Gastrocnemius medialis (tissue), 4 donors: ENCODE measurements around the gene AP5Z1. TPM values are rescaled to one million over a fixed set of nuclear protein-coding genes. Genes with fewer than 3 reads are reported as not detected.

Experiments
- ATAC-seq, 2 donors: fragments of 150-250 bp; one replicate each; pipeline ENCODE4 v1.9.1; 2016
- DNase-seq, 2 donors: peaks; one replicate each; pipeline ENCODE4 v3.0.0-alpha.2; 2019
- H3K27ac ChIP-seq, 4 donors: fragments of 200-600 bp; sonication (generic); 1 replicate in 1 of 4; 2 replicates in 3 of 4; pipeline ENCODE4 v1.5.1; 2016 to 2018; ENCODE audit warnings: mild to moderate bottlenecking in 2 of 4, moderate library complexity in 1 of 4
- H3K27me3 ChIP-seq, 3 donors: fragments of 200-600 bp; sonication (generic) in 2 of 3; 1 replicate in 1 of 3; 2 replicates in 2 of 3; pipeline versions ENCODE4 v1.5.1 to v1.6.0; 2016 to 2019; ENCODE audit warnings: mild to moderate bottlenecking in 1 of 3, moderate library complexity in 1 of 3
- H3K36me3 ChIP-seq, 2 donors: fragments of 200-600 bp; sonication (generic) in 1 of 2; one replicate each; pipeline ENCODE4 v1.5.1; 2017 to 2018
- H3K4me1 ChIP-seq, 2 donors: fragments of 200-600 bp; sonication (generic) in 1 of 2; one replicate each; pipeline ENCODE4 v1.5.1; 2016 to 2017; ENCODE audit warnings: mild to moderate bottlenecking in 2 of 2
- H3K4me3 ChIP-seq, 4 donors: fragments of 200-600 bp; sonication (generic) in 3 of 4; 1 replicate in 1 of 4; 2 replicates in 3 of 4; pipeline ENCODE4 v1.5.1; 2016 to 2019; ENCODE audit warnings: mild to moderate bottlenecking in 2 of 4
- H3K9me3 ChIP-seq, 3 donors: fragments of 200-600 bp; sonication (generic) in 2 of 3; 1 replicate in 1 of 3; 2 replicates in 2 of 3; pipeline ENCODE4 v1.5.1; 2016 to 2019
- CTCF ChIP-seq, 5 experiments: fragments of 450-650 bp in 3 of 5; fragments of 200-600 bp in 2 of 5; sonication (generic) in 2 of 5; IDR thresholded peaks in 4 of 5; conservative IDR thresholded peaks in 1 of 5; 1 replicate in 4 of 5; 2 replicates in 1 of 5; pipeline ENCODE4 v1.5.1; 2016 to 2019; ENCODE audit warnings: antibody characterized with exemption in 5 of 5, mild to moderate bottlenecking in 3 of 5, moderate library complexity in 3 of 5
- POLR2A ChIP-seq, 2 donors: fragments of 450-650 bp; IDR thresholded peaks; one replicate each; pipeline ENCODE4 v1.6.1; 2017; ENCODE audit warnings: antibody characterized with exemption in 2 of 2, mild to moderate bottlenecking in 2 of 2, moderate library complexity in 2 of 2
- in situ Hi-C, 4 donors: fragments of 200-750 bp; cut with MboI; loops; one replicate each; pipeline versions ENCODE4 v1.15.0 to v1.8.0; 2017; ENCODE audit warnings: low sequenced_read_pairs in 4 of 4
- intact Hi-C: fragments of 100-400 bp; cut with DNase I; formaldehyde crosslinking; loops from one replicate; pipeline ENCODE4 v1.15.1; 2023; ENCODE audit warnings: low total_unique reads
- total RNA-seq, 4 donors: library from RNA; depleted of rRNA; stranded (reverse); fragments of >200 nt; gene quantifications; one replicate each; pipeline versions ENCODE4 v1.1.0 to v1.2.3, GENCODE V29; 2016

The AP5Z1 gene
- total RNA-seq, 4 donors from 2014 or later = 10.2 to 18.1 (median 14.6) TPM

DNA sequence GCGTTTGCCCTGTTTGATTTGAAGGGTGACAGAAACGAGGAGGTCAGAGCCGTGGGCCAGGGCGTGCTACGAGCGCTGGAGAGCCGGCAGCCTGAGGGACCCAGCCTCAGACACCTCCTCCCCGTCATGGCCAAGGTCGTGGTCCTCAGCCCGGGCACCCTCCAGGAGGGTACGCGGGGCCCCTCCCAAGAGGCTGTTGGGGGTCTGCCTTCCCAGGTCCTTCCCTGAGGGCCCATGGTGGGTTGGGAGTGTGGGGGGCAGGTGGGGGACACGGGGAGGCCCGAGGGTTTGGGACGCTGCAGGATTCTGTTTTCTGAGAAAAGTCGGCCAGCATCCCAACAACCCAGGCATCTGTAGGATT lies 7.8 kb downstream of the AP5Z1 start:
- no peaks in the 10 kb centered on the region for H3K27me3 ChIP-seq
- ATAC-seq (no peak), DNase-seq (no peak)
- H3K4me3 ChIP-seq = no peak overlapping the region
- in situ Hi-C loops (no loop called here), intact Hi-C loops (no loop called here)
- TF ChIP-seq POLR2A (IDR thresholded peaks at IDR 0.05) (no peak), CTCF (IDR thresholded peaks at IDR 0.05 in 4 of 5, conservative IDR thresholded peaks at IDR 0.05 in 1 of 5) (no peak)
- no peaks in the 10 kb centered on the region for H3K4me1 ChIP-seq
- H3K9me3 ChIP-seq = no peaks in the 10 kb centered on the region
- H3K27ac ChIP-seq = no peak overlapping the region
- peaks cover 0 to 82% of the 10 kb centered on the region in 2 donors for H3K36me3 ChIP-seq

- Histone ChIP-seq H3K4me1 (no peaks in the 10 kb centered on the region), H3K36me3 (peaks cover 0 to 88% of the 10 kb centered on the region in 2 donors), H3K4me3 (no peak overlapping the region), H3K27ac (no peak overlapping the region), H3K9me3 (no peaks in the 10 kb centered on the region), H3K27me3 (no peaks in the 10 kb centered on the region)
- no peak for ATAC-seq
- in situ Hi-C loops = no loop called here
- no peak for DNase-seq
- TF ChIP-seq CTCF (IDR thresholded peaks at IDR 0.05 in 4 of 5, conservative IDR thresholded peaks at IDR 0.05 in 1 of 5) (no peak), POLR2A (IDR thresholded peaks at IDR 0.05) (no peak)
- intact Hi-C loops = no loop called here
Observed at GRCh38 chr7:4783762-4784351, 8.4 kb downstream of the AP5Z1 start.

GRCh38 chr7:4784799-4785198 lies 9.4 kb downstream of the AP5Z1 start:
- DNase-seq = no peak
- no peak overlapping the region for H3K27ac ChIP-seq
- in situ Hi-C loops (no loop called here), intact Hi-C loops (no loop called here)
- no peak for ATAC-seq
- H3K4me1 ChIP-seq = no peaks in the 10 kb centered on the region
- H3K4me3 ChIP-seq = no peak overlapping the region
- TF ChIP-seq POLR2A (IDR thresholded peaks at IDR 0.05) (no peak), CTCF (IDR thresholded peaks at IDR 0.05 in 4 of 5, conservative IDR thresholded peaks at IDR 0.05 in 1 of 5) (no peak)
- no peaks in the 10 kb centered on the region for H3K9me3 ChIP-seq
- H3K27me3 ChIP-seq = no peaks in the 10 kb centered on the region
- peaks cover 0 to 95% of the 10 kb centered on the region in 2 donors for H3K36me3 ChIP-seq

GRCh38 chr7:4785371-4785770 lies 9.9 kb downstream of the AP5Z1 start:
- Histone ChIP-seq H3K4me3 (no peak overlapping the region), H3K4me1 (no peaks in the 10 kb centered on the region), H3K27me3 (no peaks in the 10 kb centered on the region), H3K9me3 (no peaks in the 10 kb centered on the region), H3K27ac (no peak overlapping the region), H3K36me3 (peaks cover 0 to 93% of the 10 kb centered on the region in 2 donors)
- intact Hi-C loops (no loop called here), in situ Hi-C loops (no loop called here)
- no peak for ATAC-seq
- TF ChIP-seq CTCF (IDR thresholded peaks at IDR 0.05 in 4 of 5, conservative IDR thresholded peaks at IDR 0.05 in 1 of 5) (no peak), POLR2A (IDR thresholded peaks at IDR 0.05) (no peak)
- DNase-seq = no peak

GRCh38 chr7:4786015-4786414 lies 10.6 kb downstream of the AP5Z1 start:
- in situ Hi-C loops = no loop called here
- ATAC-seq = no peak

More at GRCh38 chr7:4786015-4786414, 10.6 kb downstream of the AP5Z1 start:
- no peak for TF ChIP-seq CTCF (IDR thresholded peaks at IDR 0.05 in 4 of 5, conservative IDR thresholded peaks at IDR 0.05 in 1 of 5)
- TF ChIP-seq POLR2A (IDR thresholded peaks at IDR 0.05) = no peak
- Histone ChIP-seq H3K27ac (no peak overlapping the region), H3K9me3 (no peaks in the 10 kb centered on the region), H3K4me3 (no peak overlapping the region), H3K4me1 (no peaks in the 10 kb centered on the region), H3K36me3 (peaks cover 0 to 93% of the 10 kb centered on the region in 2 donors), H3K27me3 (no peaks in the 10 kb centered on the region)
- DNase-seq = no peak
- intact Hi-C loops = no loop called here
